ENCODE results near the gene XIRP1.

XIRP1 gene

DNA sequence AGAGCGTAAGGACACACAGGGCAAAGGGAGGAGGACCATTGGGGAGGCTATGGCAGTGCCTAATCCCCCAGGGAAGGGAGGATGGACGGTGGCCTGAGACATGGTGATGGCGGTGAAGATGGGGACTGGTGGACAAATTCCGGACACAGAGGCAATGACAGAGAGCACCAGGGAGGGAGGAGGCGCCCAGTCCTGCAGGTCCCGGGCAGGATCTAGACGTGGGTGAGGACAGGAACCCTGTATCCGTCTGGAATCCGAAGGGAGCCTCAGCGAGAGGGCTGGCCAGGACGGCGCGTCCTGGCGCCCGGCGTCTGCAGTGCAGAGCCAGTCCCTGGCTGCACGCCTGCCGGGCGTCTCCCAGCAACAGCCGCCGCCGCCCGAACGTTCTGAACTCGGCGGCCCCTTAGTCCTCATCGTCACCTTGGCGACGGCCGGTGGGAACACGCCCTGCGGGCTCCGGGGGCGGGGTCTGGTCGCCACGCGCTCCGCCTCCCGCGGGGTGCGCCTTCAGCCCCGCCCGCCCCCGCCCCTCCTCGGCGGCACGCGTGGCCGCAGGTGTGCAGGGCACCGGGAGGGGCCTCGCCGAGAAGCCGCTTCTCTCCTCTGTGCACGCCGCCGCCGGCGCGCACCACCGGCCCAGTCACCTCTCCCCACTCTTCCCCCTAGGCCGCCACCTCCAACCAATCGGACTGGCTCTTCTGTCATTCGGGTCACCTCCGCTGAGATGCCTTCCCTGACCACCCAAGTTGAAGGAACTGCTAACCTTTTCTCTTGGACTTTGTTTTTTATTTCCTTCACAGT, 11.6 kb downstream of the XIRP1 start:
- TF ChIP-seq, protein P1, sequence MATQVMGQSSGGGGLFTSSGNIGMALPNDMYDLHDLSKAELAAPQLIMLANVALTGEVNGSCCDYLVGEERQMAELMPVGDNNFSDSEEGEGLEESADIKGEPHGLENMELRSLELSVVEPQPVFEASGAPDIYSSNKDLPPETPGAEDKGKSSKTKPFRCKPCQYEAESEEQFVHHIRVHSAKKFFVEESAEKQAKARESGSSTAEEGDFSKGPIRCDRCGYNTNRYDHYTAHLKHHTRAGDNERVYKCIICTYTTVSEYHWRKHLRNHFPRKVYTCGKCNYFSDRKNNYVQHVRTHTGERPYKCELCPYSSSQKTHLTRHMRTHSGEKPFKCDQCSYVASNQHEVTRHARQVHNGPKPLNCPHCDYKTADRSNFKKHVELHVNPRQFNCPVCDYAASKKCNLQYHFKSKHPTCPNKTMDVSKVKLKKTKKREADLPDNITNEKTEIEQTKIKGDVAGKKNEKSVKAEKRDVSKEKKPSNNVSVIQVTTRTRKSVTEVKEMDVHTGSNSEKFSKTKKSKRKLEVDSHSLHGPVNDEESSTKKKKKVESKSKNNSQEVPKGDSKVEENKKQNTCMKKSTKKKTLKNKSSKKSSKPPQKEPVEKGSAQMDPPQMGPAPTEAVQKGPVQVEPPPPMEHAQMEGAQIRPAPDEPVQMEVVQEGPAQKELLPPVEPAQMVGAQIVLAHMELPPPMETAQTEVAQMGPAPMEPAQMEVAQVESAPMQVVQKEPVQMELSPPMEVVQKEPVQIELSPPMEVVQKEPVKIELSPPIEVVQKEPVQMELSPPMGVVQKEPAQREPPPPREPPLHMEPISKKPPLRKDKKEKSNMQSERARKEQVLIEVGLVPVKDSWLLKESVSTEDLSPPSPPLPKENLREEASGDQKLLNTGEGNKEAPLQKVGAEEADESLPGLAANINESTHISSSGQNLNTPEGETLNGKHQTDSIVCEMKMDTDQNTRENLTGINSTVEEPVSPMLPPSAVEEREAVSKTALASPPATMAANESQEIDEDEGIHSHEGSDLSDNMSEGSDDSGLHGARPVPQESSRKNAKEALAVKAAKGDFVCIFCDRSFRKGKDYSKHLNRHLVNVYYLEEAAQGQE (IDR thresholded peaks at IDR 0.05; ENCODE audit: insufficient read depth in 1 of 2, low read depth in 2 of 2, low read length in 2 of 2), result no peak
- TF ChIP-seq POLR2AphosphoS5 (IDR thresholded peaks at IDR 0.05; ENCODE audit: low read depth, low read length) (no peak), FOXP2 (optimal IDR thresholded peaks at IDR 0.05; ENCODE audit: borderline replicate concordance, extremely low read depth, extremely low read length, insufficient read depth) (no peak), SIN3A (IDR thresholded peaks at IDR 0.05; ENCODE audit: borderline replicate concordance, insufficient read depth, low read length) (no peak), TAF1 (IDR thresholded peaks at IDR 0.05; ENCODE audit: borderline replicate concordance, insufficient read depth, low read length) (no peak)

DNA sequence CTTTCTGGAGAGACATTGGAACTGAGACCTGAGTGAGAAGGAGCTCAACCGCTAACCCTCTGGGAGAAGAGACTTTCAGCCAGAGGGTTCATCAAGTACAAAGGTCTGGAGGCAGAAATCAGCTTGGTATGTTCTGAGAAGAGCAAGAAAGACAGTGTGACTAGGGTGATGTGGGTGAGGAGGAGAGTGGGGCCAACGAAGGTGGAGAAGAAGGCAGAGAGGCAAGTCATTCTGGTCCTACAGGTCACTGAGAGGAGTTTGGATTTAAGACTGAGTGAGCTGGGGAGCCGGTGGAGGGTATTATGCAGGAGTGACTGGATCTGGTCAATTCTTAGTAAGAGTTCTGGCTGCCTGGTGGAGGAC, 12.2 kb downstream of the XIRP1 start:
- no peak for TF ChIP-seq TAF1 (IDR thresholded peaks at IDR 0.05; ENCODE audit: borderline replicate concordance, insufficient read depth, low read length)
- TF ChIP-seq, protein P1 (IDR thresholded peaks at IDR 0.05; ENCODE audit: insufficient read depth in 1 of 2, low read depth in 2 of 2, low read length in 2 of 2), result no peak
- no peak for TF ChIP-seq SIN3A (IDR thresholded peaks at IDR 0.05; ENCODE audit: borderline replicate concordance, insufficient read depth, low read length)
- TF ChIP-seq FOXP2 (optimal IDR thresholded peaks at IDR 0.05; ENCODE audit: borderline replicate concordance, extremely low read depth, extremely low read length, insufficient read depth), result no peak
- TF ChIP-seq POLR2AphosphoS5 (IDR thresholded peaks at IDR 0.05; ENCODE audit: low read depth, low read length), result no peak

DNA sequence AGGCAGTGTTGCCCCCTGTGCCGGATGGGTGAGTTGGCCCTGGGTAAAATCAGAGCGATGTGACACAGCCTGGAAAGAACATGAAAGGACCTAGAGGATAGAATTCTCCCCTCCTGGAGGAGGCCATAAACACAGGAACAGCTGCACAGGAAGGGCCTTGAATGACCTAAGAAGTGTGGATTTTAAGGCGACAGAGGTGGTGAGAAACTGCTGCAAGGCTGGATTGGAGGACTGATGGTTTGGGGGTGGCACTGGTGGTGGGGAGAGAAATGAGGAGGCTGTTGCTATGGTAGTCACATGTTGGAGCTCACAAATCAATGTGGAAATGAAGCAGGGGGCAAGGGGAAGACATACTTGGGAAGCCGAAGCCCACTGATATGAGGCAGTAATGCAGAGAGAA, 13.8 kb downstream of the XIRP1 start:
- TF ChIP-seq TAF1 (IDR thresholded peaks at IDR 0.05; ENCODE audit: borderline replicate concordance, insufficient read depth, low read length), result no peak
- TF ChIP-seq, protein P1 (IDR thresholded peaks at IDR 0.05; ENCODE audit: insufficient read depth in 1 of 2, low read depth in 2 of 2, low read length in 2 of 2), result no peak
- no peak for TF ChIP-seq FOXP2 (optimal IDR thresholded peaks at IDR 0.05; ENCODE audit: borderline replicate concordance, extremely low read depth, extremely low read length, insufficient read depth)
- TF ChIP-seq SIN3A (IDR thresholded peaks at IDR 0.05; ENCODE audit: borderline replicate concordance, insufficient read depth, low read length), result no peak
- no peak for TF ChIP-seq POLR2AphosphoS5 (IDR thresholded peaks at IDR 0.05; ENCODE audit: low read depth, low read length)

DNA sequence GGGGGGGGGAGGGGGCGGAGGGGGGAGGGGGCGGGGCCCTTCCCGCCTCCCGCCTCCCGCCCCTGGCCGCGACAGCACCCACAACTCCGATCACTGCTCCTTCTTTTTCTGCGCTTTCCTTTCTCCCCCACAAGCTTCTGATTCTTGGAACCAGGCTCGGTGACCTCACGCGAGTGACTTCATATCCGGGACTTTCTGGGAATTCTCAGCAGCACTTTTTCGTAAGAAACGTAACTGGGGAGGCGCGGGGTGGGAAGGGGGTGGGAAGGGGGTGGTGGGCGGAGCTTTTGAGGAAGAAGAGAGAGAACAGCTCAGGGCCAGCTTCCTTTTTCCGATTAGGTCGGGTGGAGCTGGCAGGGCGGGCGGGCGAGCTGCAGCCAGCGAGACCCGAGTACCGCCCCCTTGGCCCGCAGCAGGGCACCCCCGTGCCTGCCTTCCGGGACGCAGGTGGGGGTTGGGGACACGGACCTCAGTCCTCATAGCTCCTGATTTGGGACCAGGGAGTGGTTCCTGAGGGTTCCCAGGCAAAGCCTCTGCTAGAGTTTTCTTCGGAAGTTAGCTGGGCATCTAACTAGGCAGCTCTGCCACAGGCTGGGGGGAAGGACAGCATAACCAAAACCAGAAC, 14.6 kb downstream of the XIRP1 start:
- TF ChIP-seq FOXP2 (optimal IDR thresholded peaks at IDR 0.05; ENCODE audit: borderline replicate concordance, extremely low read depth, extremely low read length, insufficient read depth) (peak; percentile 57), SIN3A (IDR thresholded peaks at IDR 0.05; ENCODE audit: borderline replicate concordance, insufficient read depth, low read length) (no peak; the same call in 1 of the 2 replicates), TAF1 (IDR thresholded peaks at IDR 0.05; ENCODE audit: borderline replicate concordance, insufficient read depth, low read length) (no peak), POLR2AphosphoS5 (IDR thresholded peaks at IDR 0.05; ENCODE audit: low read depth, low read length) (peak; percentile 53)
- TF ChIP-seq, protein P1 (IDR thresholded peaks at IDR 0.05; ENCODE audit: insufficient read depth in 1 of 2, low read depth in 2 of 2, low read length in 2 of 2), result no peak

Data from PFSK-1 (cell line).